ENCODE measurements around the gene BACH2.

GRCh38 chr6:90190752-90191395 is 105.8 kb downstream of the BACH2 start:
- TF ChIP-seq, protein P1, sequence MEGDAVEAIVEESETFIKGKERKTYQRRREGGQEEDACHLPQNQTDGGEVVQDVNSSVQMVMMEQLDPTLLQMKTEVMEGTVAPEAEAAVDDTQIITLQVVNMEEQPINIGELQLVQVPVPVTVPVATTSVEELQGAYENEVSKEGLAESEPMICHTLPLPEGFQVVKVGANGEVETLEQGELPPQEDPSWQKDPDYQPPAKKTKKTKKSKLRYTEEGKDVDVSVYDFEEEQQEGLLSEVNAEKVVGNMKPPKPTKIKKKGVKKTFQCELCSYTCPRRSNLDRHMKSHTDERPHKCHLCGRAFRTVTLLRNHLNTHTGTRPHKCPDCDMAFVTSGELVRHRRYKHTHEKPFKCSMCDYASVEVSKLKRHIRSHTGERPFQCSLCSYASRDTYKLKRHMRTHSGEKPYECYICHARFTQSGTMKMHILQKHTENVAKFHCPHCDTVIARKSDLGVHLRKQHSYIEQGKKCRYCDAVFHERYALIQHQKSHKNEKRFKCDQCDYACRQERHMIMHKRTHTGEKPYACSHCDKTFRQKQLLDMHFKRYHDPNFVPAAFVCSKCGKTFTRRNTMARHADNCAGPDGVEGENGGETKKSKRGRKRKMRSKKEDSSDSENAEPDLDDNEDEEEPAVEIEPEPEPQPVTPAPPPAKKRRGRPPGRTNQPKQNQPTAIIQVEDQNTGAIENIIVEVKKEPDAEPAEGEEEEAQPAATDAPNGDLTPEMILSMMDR (IDR thresholded peaks at IDR 0.05), result no peak
- TF ChIP-seq POLR2AphosphoS5 (IDR thresholded peaks at IDR 0.05), result no peak

Measured in stomach (tissue), 4 donors.